ENCODE measurements around the gene SSBP4.

DNA sequence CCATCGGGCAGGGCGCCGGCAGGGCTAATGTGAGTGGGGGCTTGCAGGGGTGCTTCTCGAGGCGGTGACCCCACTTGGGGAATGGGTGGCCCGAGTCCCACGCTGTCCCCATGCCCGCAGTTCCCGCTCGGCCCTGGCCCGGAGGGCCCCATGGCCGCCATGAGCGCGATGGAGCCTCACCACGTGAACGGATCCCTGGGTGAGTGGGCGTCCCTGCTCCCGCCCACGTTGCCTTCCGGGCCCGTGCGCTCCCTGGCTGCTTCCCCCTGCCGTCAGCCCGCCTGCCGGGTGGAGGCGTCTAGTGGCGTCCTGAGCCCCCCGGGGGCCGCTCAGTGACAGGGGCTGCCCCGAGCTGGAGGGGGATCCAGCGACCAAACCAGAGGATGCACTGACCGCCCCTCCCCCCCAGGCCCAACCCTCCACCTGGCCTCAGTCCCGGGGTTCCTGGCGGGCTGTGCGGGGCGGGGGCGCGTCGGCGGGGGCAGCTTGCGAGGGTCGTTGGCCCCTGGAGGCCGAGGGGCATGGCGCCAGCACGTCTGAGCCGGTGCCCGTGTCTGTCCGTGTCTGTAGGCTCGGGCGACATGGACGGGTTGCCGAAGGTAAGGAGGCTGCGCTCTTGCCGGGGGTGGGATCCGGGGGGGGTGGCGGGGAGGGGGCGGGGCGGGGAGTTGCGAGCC is 14.0 kb downstream of the SSBP4 start:
- TF ChIP-seq, protein P1, sequence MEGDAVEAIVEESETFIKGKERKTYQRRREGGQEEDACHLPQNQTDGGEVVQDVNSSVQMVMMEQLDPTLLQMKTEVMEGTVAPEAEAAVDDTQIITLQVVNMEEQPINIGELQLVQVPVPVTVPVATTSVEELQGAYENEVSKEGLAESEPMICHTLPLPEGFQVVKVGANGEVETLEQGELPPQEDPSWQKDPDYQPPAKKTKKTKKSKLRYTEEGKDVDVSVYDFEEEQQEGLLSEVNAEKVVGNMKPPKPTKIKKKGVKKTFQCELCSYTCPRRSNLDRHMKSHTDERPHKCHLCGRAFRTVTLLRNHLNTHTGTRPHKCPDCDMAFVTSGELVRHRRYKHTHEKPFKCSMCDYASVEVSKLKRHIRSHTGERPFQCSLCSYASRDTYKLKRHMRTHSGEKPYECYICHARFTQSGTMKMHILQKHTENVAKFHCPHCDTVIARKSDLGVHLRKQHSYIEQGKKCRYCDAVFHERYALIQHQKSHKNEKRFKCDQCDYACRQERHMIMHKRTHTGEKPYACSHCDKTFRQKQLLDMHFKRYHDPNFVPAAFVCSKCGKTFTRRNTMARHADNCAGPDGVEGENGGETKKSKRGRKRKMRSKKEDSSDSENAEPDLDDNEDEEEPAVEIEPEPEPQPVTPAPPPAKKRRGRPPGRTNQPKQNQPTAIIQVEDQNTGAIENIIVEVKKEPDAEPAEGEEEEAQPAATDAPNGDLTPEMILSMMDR (IDR thresholded peaks at IDR 0.05): no peak
- no peak for TF ChIP-seq EZH2 (IDR thresholded peaks at IDR 0.05; ENCODE audit: borderline replicate concordance, insufficient read depth, low read depth, low read length, poor library complexity, severe bottlenecking)
